ENCODE data around the gene LRRC37B. TPM values are rescaled to one million over a fixed set of nuclear protein-coding genes. Genes with fewer than 3 reads are reported as not detected.
"Not testable (repeated sequence)": the region's sequence is repeated elsewhere in the genome, so short reads cannot be mapped to it uniquely, and the experiment has no call there.

Gene LRRC37B
- polyA plus RNA-seq, 3 donors: 16.1 to 16.8 (median 16.4) TPM

- not testable (repeated sequence) for DNase-seq (ENCODE audit: low read depth in 3 of 3, low spot score in 2 of 3)
These were observed 33.1 kb downstream of the LRRC37B start for GRCh38 chr17:32040246-32040645.

GRCh38 chr17:32041306-32041875, 34.2 kb downstream of the LRRC37B start:
- not testable (repeated sequence) for DNase-seq (ENCODE audit: low read depth in 3 of 3, low spot score in 2 of 3)

GRCh38 chr17:32042266-32042665, 35.1 kb downstream of the LRRC37B start:
- not testable (repeated sequence) for DNase-seq (ENCODE audit: low read depth in 3 of 3, low spot score in 2 of 3)

- not testable (repeated sequence) for DNase-seq (ENCODE audit: low read depth in 3 of 3, low spot score in 2 of 3)
These were observed 38.4 kb downstream of the LRRC37B start for GRCh38 chr17:32045611-32046010.

- not testable (repeated sequence) for DNase-seq (ENCODE audit: low read depth in 3 of 3, low spot score in 2 of 3)
These were observed 40.5 kb downstream of the LRRC37B start for GRCh38 chr17:32047663-32048062.

- DNase-seq (ENCODE audit: low read depth in 3 of 3, low spot score in 2 of 3): not testable (repeated sequence)
These were observed 47.8 kb downstream of the LRRC37B start for GRCh38 chr17:32054985-32055384.

GRCh38 chr17:32055425-32055824, 48.2 kb downstream of the LRRC37B start:
- not testable (repeated sequence) for DNase-seq (ENCODE audit: low read depth in 3 of 3, low spot score in 2 of 3)

GRCh38 chr17:32056500-32056899, 49.3 kb downstream of the LRRC37B start:
- DNase-seq (ENCODE audit: low read depth in 3 of 3, low spot score in 2 of 3): not testable (repeated sequence)

- not testable (repeated sequence) for DNase-seq (ENCODE audit: low read depth in 3 of 3, low spot score in 2 of 3)
These were observed 50.4 kb downstream of the LRRC37B start for GRCh38 chr17:32057460-32058105.

DNA sequence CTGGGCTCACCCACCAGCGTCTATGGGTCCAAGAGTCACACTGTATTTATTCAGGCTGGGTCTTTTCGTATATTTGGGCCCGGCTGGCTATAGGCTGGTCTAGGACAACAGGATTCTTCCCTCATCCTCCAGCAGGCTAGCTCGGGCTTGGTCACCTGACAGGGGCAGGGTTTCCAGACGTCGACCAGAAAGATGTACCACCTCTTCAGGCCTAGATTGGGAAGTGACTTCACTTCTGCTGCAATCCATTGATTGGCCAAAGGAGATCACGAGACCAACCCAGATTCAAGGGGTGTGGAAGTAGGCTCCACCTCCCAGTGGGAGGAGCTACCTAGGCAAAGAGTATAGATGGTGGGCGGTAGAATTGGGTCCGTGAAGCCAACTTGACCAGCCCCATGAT, 53.5 kb downstream of the LRRC37B start:
- DNase-seq (ENCODE audit: low read depth in 3 of 3, low spot score in 2 of 3): not testable (repeated sequence)

- not testable (repeated sequence) for DNase-seq (ENCODE audit: low read depth in 3 of 3, low spot score in 2 of 3)
These were observed 54.7 kb downstream of the LRRC37B start for GRCh38 chr17:32061840-32062239.

- DNase-seq (ENCODE audit: low read depth in 3 of 3, low spot score in 2 of 3): not testable (repeated sequence)
These were observed 56.9 kb downstream of the LRRC37B start for GRCh38 chr17:32064091-32064490.

GRCh38 chr17:32066123-32066680, 59.0 kb downstream of the LRRC37B start:
- DNase-seq (ENCODE audit: low read depth in 3 of 3, low spot score in 2 of 3): not testable (repeated sequence)

DNA sequence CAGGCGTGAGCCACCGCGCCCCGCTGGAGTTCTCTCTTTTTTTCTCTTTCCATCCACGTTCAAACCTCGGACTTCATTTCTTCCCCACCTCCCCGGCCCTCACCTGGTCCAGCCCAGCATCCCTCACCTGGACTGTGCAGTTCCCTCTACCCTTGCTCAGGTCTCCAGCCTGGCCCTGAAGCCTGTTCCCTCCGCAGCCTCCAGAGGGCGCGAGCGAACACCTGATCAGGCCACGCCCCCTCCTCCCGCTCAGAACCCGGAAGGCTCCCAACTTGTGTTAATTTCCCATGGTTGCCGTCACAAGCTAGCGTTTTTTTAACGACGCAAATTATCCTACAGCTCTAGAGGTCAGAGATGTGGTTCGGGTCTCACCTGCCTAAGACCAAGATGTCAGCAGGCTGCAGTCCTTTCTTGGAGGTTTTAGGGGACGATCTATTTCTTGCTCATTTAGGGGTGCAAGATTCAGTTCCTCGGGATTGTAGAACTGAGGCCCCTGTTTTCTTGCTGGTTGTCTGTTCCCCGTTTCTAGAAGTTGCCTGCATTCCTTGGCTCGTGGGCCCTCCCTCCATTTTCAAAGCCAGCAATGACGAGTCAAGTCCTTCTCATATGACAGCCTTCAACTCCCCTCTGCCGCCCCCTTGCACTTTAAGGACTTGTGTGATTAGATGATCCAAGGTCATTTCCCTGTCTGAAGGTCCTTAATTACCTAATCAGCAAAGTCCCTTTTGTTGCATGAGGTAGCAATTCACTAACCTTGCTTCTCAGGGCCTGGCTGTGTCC, 59.9 kb downstream of the LRRC37B start:
- DNase-seq (ENCODE audit: low read depth in 3 of 3, low spot score in 2 of 3): not testable (repeated sequence)

DNA sequence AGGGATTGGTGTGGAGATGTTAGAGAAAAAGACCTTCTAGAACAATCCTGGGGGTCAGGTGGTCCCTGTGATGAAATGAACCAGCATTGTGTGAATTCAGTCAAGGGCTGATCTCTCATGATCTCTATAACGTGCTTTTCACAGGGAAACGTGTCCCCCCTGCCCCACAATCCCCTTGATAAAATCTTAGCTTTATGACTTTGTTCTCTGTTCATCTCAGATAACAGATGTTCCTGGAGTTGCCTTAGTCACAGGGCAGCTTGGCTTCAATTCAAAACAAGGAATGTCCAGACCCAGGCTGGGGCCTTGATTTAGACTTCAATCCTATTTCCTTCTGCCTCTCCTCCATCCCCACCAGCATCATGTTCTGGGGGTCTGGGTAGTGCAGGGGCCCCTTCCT, 61.9 kb downstream of the LRRC37B start:
- not testable (repeated sequence) for DNase-seq (ENCODE audit: low read depth in 3 of 3, low spot score in 2 of 3)

GRCh38 chr17:32071961-32072360, 64.8 kb downstream of the LRRC37B start:
- not testable (repeated sequence) for DNase-seq (ENCODE audit: low read depth in 3 of 3, low spot score in 2 of 3)

DNA sequence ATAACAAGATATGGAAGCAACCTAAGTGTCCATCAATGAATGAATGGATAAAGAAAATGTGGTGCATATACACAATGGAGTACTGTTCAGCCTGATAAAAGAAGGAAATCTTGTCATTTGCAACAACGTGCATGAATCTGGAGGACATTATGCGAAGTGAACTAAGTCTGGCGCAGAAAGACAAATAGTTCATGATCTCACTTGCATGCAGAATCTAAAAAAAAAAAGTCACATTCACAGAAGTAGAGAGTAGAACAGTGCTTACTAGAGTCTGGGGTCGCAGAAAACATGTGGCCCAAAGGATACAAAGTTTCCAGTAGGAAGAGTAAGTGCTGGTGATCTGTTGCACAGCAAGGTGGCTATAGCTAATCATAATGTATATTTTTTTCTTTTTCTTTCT, 65.9 kb downstream of the LRRC37B start:
- not testable (repeated sequence) for DNase-seq (ENCODE audit: low read depth in 3 of 3, low spot score in 2 of 3)

DNA sequence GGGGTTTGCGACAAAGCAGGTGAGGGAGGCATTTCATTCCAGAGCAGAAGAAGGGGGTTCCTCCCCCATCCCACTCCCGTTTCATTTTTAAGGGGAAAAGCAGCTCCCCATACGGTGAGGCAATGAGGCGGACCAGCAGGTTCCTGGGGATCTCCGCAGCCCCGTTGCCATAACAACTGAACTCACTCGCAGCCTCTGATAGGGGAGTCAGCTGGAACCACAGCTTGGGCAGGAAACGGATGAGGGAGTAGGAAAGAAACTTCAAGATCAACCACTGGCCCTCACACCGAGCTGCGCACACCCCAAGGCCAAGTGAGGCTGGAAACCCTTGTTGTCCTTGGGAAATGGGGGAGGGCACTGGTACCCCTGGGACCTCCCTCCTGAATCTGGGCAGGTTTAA, 72.6 kb downstream of the LRRC37B start:
- not testable (repeated sequence) for DNase-seq (ENCODE audit: low read depth in 3 of 3, low spot score in 2 of 3)

GRCh38 chr17:32083550-32083979, 76.4 kb downstream of the LRRC37B start:
- DNase-seq (ENCODE audit: low read depth in 3 of 3, low spot score in 2 of 3): not testable (repeated sequence)

DNA sequence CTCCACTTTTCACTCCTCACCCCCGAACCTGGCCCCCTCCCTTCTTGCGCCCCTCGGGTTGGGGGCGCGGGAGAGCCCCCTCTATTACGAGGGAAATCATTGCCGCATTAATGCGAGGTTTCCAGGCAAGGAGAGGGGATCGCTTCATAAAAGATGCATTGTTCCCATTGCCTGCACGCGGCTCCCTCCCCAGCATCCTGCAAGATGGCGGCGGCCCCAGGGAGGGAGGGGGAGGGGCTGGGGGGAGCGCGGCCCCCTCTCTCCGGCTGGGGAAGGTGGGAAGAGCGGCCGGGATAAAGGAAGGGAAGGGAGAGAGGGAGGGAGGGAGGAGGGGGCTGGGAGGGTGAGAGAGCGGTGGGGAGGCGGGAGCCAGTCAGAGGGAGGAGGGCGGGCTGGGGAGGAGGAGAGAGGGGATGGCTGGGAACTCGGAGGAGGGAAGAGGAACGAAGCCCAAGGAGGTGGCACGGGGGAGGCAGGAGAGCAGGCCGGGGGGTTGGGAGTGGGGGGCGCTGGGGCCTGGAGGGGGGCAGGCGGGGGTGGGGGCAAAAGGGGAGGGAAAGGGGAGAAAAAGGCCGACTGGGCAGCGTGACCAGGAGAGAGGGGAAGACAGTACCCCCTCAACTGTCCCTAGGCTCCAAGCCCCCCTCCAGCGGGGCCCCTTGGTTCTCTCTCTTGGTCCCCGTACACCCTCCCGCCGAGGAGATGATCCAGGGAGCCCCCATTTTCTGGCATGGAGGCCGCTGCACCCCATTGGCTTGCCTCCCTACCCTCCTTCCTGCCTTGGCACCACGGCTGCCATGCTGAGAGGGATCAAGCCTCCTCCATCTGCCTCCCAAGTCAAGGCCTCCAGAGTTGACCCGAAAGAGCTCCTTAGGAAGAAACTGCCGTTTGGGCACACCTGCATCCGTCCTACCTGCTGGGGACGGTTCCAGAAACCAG, 77.1 kb downstream of the LRRC37B start:
- DNase-seq (ENCODE audit: low read depth in 3 of 3, low spot score in 2 of 3): peak in 2 of 3 donors; percentile 44 to 70
